ENCODE data around the gene P2RX5. TPM values are rescaled to one million over a fixed set of nuclear protein-coding genes. Genes with fewer than 3 reads are reported as not detected.
A peak's percentile ranks its signal among the peaks of the same experiment; 100 is the strongest.
"Not testable (repeated sequence)": the region's sequence is repeated elsewhere in the genome, so short reads cannot be mapped to it uniquely, and the experiment has no call there.

Gene P2RX5
- total and polyA plus RNA-seq, 10 donors: 62.5 to 313 (median 152) TPM

DNA sequence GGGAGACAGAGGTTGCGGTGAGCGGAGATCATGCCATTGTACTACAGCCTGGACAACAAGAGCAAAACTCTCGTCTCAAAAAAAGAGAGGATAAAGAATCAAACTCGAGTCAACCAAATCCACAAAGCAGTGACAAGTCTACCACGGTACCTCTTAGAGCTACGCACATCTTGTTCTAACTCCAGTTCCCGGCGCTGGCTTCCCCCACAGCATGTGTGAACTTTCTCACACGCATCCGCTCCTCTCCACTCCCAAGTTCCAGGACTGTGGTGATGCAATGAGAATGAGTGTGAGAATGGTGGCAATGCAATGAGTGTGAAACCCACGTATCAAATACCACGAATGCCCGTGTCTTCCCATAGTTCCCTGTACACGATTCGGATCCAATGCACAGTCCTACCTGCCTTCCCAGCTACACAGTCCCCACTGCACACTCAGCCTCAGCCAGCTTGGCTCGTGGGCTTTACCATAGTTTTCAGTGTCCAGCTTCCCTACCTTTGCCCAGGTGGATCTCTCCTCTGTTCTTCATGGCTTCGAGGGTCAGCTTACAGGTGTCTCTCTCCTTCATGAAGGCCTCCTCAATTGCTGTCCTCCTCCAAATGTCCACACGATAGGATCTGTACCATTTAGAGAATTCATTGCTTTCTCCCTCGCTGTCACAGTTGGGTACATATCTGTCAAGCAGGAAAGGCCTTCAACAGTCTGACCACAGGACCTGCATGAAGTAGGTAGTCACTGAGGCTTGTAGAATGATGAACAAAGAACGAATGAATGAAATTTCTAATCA lies 9.2 kb upstream of the P2RX5 start:
- TF ChIP-seq CTCF (IDR thresholded peaks at IDR 0.05 in 8 of 11, conservative IDR thresholded peaks at IDR 0.05 in 3 of 11): no peak
- TF ChIP-seq POLR2A (IDR thresholded peaks at IDR 0.05): no peak
- TF ChIP-seq POLR2AphosphoS5 (IDR thresholded peaks at IDR 0.05): no peak
- Histone ChIP-seq H3K4me3 (no peak overlapping the region), H3K27ac (peak overlapping the region in 1 of 8 donors; percentile 8), H3K4me1 (peaks cover 13 to 51% (median 22%) of the 10 kb centered on the region in 6 donors), H3K27me3 (replicated peaks in 1 of 7) (no peaks in the 10 kb centered on the region), H3K9me3 (no peaks in the 10 kb centered on the region), H3K36me3 (no peaks in the 10 kb centered on the region)
- intact Hi-C loops (cut with DNase I; ENCODE audit: low total_unique reads): no loop called here
- DNase-seq: no peak
- 76 to 86% (median 79%) methylated on average over 20 of the region's 20 CpGs for WGBS, 5 donors

DNA sequence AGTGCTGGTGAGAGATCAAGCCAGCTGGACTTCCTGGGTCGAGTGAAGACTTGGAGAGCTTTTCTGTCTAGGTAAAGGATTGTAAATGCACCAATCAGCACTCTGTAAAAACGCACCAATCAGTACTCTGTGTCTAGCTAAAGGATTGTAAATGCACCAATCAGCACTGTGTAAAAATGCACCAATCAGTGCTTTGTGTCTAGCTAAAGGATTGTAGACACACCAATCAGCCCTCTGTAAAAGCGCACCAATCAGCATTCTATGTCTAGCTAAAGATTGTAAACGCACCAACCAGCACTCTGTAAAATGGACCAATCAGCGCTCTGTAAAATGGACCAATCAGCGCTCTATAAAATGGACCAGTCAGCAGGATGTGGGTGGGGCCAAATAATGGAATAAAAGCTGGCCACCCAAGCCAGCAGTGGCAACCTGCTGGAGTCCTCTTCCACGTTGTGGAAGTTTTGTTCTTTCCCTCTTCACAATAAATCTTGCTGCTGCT lies 6.1 kb upstream of the P2RX5 start:
- 85 to 97% (median 87%) methylated on average over 7 of the region's 7 CpGs for WGBS, 5 donors
- H3K27me3 ChIP-seq (replicated peaks in 1 of 7); DNase-seq; intact Hi-C loops (cut with DNase I; ENCODE audit: low total_unique reads); H3K36me3 ChIP-seq; H3K4me3 ChIP-seq; H3K27ac ChIP-seq: not testable (repeated sequence)
- Histone ChIP-seq H3K9me3 (peaks cover 0 to 13% (median 8%) of the 10 kb centered on the region in 8 donors), H3K4me1 (peaks cover 0 to 43% (median 1%) of the 10 kb centered on the region in 6 donors)

- Histone ChIP-seq H3K9me3 (peaks cover 0 to 13% (median 8%) of the 10 kb centered on the region in 8 donors), H3K4me3 (no peak overlapping the region), H3K36me3 (no peaks in the 10 kb centered on the region), H3K27me3 (replicated peaks in 1 of 7) (peaks cover 0 to 25% (median 9%) of the 10 kb centered on the region in 7 donors), H3K4me1 (peaks cover 0 to 56% (median 21%) of the 10 kb centered on the region in 6 donors), H3K27ac (no peak overlapping the region)
- WGBS, 5 donors: 87 to 99% (median 95%) methylated on average over 4 of the region's 4 CpGs
- no peak for DNase-seq
- intact Hi-C loops (cut with DNase I; ENCODE audit: low total_unique reads): no loop called here
- no peak for TF ChIP-seq CTCF (IDR thresholded peaks at IDR 0.05 in 8 of 11, conservative IDR thresholded peaks at IDR 0.05 in 3 of 11)
- TF ChIP-seq POLR2AphosphoS5 (IDR thresholded peaks at IDR 0.05): no peak
- no peak for TF ChIP-seq POLR2A (IDR thresholded peaks at IDR 0.05)
These were observed 4.0 kb upstream of the P2RX5 start for GRCh38 chr17:3699951-3700350.

DNA sequence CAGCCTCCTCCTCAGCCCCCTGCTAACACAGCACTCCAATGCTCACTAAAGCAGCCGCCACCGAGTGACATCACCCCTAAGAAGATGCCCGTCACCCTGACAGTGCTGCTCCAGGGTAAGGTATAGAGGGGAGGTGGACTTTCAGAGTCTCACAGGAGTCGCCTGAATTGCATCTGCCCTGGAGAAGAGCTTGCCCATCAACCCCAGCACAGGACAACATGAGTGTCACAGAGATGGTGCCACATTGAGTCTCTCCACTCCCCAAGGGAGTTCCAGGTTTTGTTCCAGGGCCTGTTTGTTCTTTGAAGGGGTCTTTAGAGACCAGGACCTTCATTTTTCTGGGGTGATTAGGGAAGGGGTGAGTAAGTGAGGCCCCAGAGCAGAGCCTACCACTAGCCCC lies 2.2 kb upstream of the P2RX5 start:
- no peak for DNase-seq
- H3K36me3 ChIP-seq: no peaks in the 10 kb centered on the region
- TF ChIP-seq POLR2AphosphoS5 (IDR thresholded peaks at IDR 0.05) (no peak), CTCF (IDR thresholded peaks at IDR 0.05 in 8 of 11, conservative IDR thresholded peaks at IDR 0.05 in 3 of 11) (no peak), POLR2A (IDR thresholded peaks at IDR 0.05) (no peak)
- intact Hi-C loops (cut with DNase I; ENCODE audit: low total_unique reads): no loop called here
- H3K4me3 ChIP-seq: no peak overlapping the region
- WGBS, 5 donors: 82 to 95% (median 90%) methylated on average over 4 of the region's 4 CpGs
- H3K4me1 ChIP-seq: peaks cover 0 to 74% (median 26%) of the 10 kb centered on the region in 6 donors
- no peak overlapping the region for H3K27ac ChIP-seq
- H3K9me3 ChIP-seq: peaks cover 0 to 13% (median 8%) of the 10 kb centered on the region in 8 donors
- peaks cover 0 to 30% (median 14%) of the 10 kb centered on the region in 7 donors for H3K27me3 ChIP-seq (replicated peaks in 1 of 7)

Data from spleen (tissue), 11 donors.